ENCODE measurements around the gene RAB23.

RAB23 gene

GRCh38 chr6:57221936-57222742 lies at the start of gene RAB23:
Gene RAB23 (minus strand): TSS chr6:57222307. CDS start chr6:57210380, 11,927 bp downstream.
- DNase-seq (ENCODE audit: low read depth in 2 of 2), result peak; percentile 55 to 73

GRCh38 chr6:57268294-57268640 lies 46.2 kb upstream of the RAB23 start:
- DNase-seq (ENCODE audit: low read depth in 2 of 2), result no peak

- peak in 1 of 2 donors; percentile 19 for DNase-seq (ENCODE audit: low read depth in 2 of 2)
These were observed 45.6 kb upstream of the RAB23 start for GRCh38 chr6:57267586-57268293.

GRCh38 chr6:57265755-57266221 lies 43.7 kb upstream of the RAB23 start:
- DNase-seq (ENCODE audit: low read depth in 2 of 2), result no peak

- no peak for DNase-seq (ENCODE audit: low read depth in 2 of 2)
These were observed 41.6 kb upstream of the RAB23 start for GRCh38 chr6:57263739-57264138.

GRCh38 chr6:57262901-57263694 lies 41.0 kb upstream of the RAB23 start:
- no peak for DNase-seq (ENCODE audit: low read depth in 2 of 2)

GRCh38 chr6:57262488-57262887 lies 40.4 kb upstream of the RAB23 start:
- no peak for DNase-seq (ENCODE audit: low read depth in 2 of 2)

GRCh38 chr6:57261926-57262325 lies 39.8 kb upstream of the RAB23 start:
- no peak for DNase-seq (ENCODE audit: low read depth in 2 of 2)

GRCh38 chr6:57259064-57259463 lies 37.0 kb upstream of the RAB23 start:
- DNase-seq (ENCODE audit: low read depth in 2 of 2), result no peak

GRCh38 chr6:57257911-57258541 lies 35.9 kb upstream of the RAB23 start:
- no peak for DNase-seq (ENCODE audit: low read depth in 2 of 2)

- no peak for DNase-seq (ENCODE audit: low read depth in 2 of 2)
These were observed 34.4 kb upstream of the RAB23 start for GRCh38 chr6:57256541-57256940.

GRCh38 chr6:57255451-57256169 lies 33.5 kb upstream of the RAB23 start:
- DNase-seq (ENCODE audit: low read depth in 2 of 2), result no peak

- no peak for DNase-seq (ENCODE audit: low read depth in 2 of 2)
These were observed 32.1 kb upstream of the RAB23 start for GRCh38 chr6:57254055-57254717.

- no peak for DNase-seq (ENCODE audit: low read depth in 2 of 2)
These were observed 30.9 kb upstream of the RAB23 start for GRCh38 chr6:57252975-57253374.

GRCh38 chr6:57252137-57252536 lies 30.0 kb upstream of the RAB23 start:
- DNase-seq (ENCODE audit: low read depth in 2 of 2), result no peak

- DNase-seq (ENCODE audit: low read depth in 2 of 2), result no peak
These were observed 28.2 kb upstream of the RAB23 start for GRCh38 chr6:57250348-57250747.

GRCh38 chr6:57248311-57248895 lies 26.3 kb upstream of the RAB23 start:
- no peak for DNase-seq (ENCODE audit: low read depth in 2 of 2)

- DNase-seq (ENCODE audit: low read depth in 2 of 2), result no peak
These were observed 25.5 kb upstream of the RAB23 start for GRCh38 chr6:57247603-57248002.

GRCh38 chr6:57246307-57246706 lies 24.2 kb upstream of the RAB23 start:
- no peak for DNase-seq (ENCODE audit: low read depth in 2 of 2)

- no peak for DNase-seq (ENCODE audit: low read depth in 2 of 2)
These were observed 21.8 kb upstream of the RAB23 start for GRCh38 chr6:57243954-57244353.
